Pancreas (tissue), 10 donors: ENCODE results near the gene ATIC. TPM values are rescaled to one million over a fixed set of nuclear protein-coding genes. Genes with fewer than 3 reads are reported as not detected.

Experiments used
- ATAC-seq, 4 donors: fragments of 200-7000 bp; cut with Tn5 transposase; one replicate each; pipeline versions ENCODE4 v1.8.0 to v1.9.1; 2020; ENCODE audit warnings: mild to moderate bottlenecking in 4 of 4, moderate library complexity in 4 of 4
- DNase-seq, 6 donors: peaks; one replicate each; pipeline ENCODE4 v3.0.0-alpha.2; 2020
- FAIRE-seq: peaks from 2 replicates; lab custom pipeline; 2012; peaks lifted over from hg19 to GRCh38; lab: Jason Lieb, UNC
- H3K27ac ChIP-seq, 4 donors: fragments of 200-600 bp; sonication (generic); 1 replicate in 3 of 4; 2 replicates in 1 of 4; pipeline versions ENCODE4 v1.5.0 to v1.8.0; 2020
- H3K27me3 ChIP-seq, 4 donors: fragments of 200-600 bp; one replicate each; pipeline ENCODE4 v1.8.0; 2021
- H3K36me3 ChIP-seq, 3 donors: fragments of 200-600 bp; sonication (generic) in 1 of 3; one replicate each; pipeline versions ENCODE4 v1.5.0 to v1.8.0; 2020 to 2021
- H3K4me1 ChIP-seq, 3 donors: fragments of 200-600 bp; one replicate each; pipeline ENCODE4 v1.8.0; 2021
- H3K4me3 ChIP-seq, 4 donors: fragments of 200-600 bp; sonication (generic) in 2 of 4; one replicate each; pipeline versions ENCODE4 v1.5.0 to v1.8.0; 2020 to 2021
- H3K9me3 ChIP-seq, 4 donors: fragments of 200-600 bp; one replicate each; pipeline ENCODE4 v1.8.0; 2021
- WGBS, 2 donors: extraction: QIAGEN DNeasy Blood & Tissue Kit; methylation state at CpG; one replicate each; pipeline ENCODE4 v1.1.7; 2013; 5-methylcytosine and 5-hydroxymethylcytosine counted together
- intact Hi-C, 3 donors: fragments of 100-400 bp; cut with DNase I; formaldehyde crosslinking; loops; one replicate each; pipeline versions ENCODE4 v1.11.1 to v1.14.2; 2022
- polyA plus RNA-seq, 2 donors: library from polyadenylated mRNA; stranded (reverse); fragments of 200-250 nt; gene quantifications; one replicate each; pipeline ENCODE4 v1.2.3, GENCODE V29; 2013
- total RNA-seq, 6 donors: library from RNA; stranded (reverse); fragmentation: NEBNext Ultra II Directional in 4 of 6; extraction: Animal tissue kit (Norgen Biotek cat#: 25700) in 4 of 6; gene quantifications; one replicate each; pipeline versions ENCODE4 v1.2.1 to v1.2.4, GENCODE V29; 2021 to 2023
- TF ChIP-seq, protein P1 (sequence below), 4 donors: fragments of 200-600 bp; sonication (generic) in 3 of 4; IDR thresholded peaks; one replicate each; pipeline versions ENCODE4 v1.5.0 to v1.8.0; 2021; ENCODE audit warnings: antibody characterized with exemption in 4 of 4
- donor health status: healthy with polysubstance abuse.
- donor health status: DM: no; HTN: no; CAD: no; lungs with moderate emphysema.
- donor health status: DM: no; HTN: no; CAD: no.
- donor health status: control.
- donor health status: control.
- donor health status: Bipolar disorder and iron deficiency.
- donor health status: DM: yes; HTN: yes; CAD: no.
- donor health status: DM: no; HTN: no; CAD: no.
- donor health status: DM: no; HTN: no; CAD: no.
- donor health status: DM: yes; HTN: yes; CAD: no.

ATIC gene
- total and polyA plus RNA-seq, 8 donors: 38.6 to 73.2 (median 45.6) TPM

DNA sequence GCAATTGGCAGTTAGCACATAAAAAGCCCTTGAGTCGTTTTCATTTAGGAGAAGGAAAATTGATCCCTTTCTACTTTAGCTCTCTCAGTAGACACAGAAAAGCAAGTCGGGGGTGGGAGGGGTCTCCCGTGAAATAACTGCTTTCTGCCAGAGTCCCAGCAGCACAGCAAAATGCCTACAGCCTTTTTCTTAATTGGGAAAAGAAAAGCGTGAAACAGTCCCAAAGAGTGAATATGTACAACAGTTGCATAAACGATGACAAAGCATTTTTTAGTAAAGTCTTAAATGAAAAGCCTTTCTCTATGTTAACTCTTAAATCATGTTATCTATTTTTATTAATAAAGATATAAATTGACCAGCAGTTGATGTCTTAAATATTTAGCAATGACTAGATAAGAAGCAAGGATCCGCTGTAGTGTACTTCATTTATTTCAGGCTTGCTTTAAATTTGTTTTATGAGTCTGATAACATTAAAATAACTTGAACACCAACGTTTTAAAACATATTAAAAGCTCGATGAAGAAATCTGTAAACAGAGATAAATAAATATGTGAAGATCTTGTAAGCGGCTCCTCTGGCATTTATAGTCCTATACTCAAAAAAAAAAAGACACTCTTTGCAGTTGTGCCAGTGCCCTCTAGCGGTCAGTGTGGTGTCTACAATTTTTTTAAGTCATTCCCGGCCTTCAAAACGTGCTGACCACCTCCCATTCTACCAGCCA, 42.3 kb upstream of the ATIC start:
- 9 to 14% methylated on average over 12 of the region's 12 CpGs for WGBS, 2 donors
- DNase-seq (peak in 5 of 6 donors; percentile 31 to 59 (median 36)), FAIRE-seq (peak; percentile 91), ATAC-seq (peak; percentile 70 to 90 (median 83))
- H3K4me1 ChIP-seq: no peaks in the 10 kb centered on the region
- H3K27me3 ChIP-seq: no peaks in the 10 kb centered on the region
- H3K4me3 ChIP-seq: no peak overlapping the region
- H3K36me3 ChIP-seq: no peaks in the 10 kb centered on the region
- H3K27ac ChIP-seq: no peak overlapping the region
- TF ChIP-seq, protein P1, sequence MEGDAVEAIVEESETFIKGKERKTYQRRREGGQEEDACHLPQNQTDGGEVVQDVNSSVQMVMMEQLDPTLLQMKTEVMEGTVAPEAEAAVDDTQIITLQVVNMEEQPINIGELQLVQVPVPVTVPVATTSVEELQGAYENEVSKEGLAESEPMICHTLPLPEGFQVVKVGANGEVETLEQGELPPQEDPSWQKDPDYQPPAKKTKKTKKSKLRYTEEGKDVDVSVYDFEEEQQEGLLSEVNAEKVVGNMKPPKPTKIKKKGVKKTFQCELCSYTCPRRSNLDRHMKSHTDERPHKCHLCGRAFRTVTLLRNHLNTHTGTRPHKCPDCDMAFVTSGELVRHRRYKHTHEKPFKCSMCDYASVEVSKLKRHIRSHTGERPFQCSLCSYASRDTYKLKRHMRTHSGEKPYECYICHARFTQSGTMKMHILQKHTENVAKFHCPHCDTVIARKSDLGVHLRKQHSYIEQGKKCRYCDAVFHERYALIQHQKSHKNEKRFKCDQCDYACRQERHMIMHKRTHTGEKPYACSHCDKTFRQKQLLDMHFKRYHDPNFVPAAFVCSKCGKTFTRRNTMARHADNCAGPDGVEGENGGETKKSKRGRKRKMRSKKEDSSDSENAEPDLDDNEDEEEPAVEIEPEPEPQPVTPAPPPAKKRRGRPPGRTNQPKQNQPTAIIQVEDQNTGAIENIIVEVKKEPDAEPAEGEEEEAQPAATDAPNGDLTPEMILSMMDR (IDR thresholded peaks at IDR 0.05): peak; percentile 55 to 86 (median 70)
- no peaks in the 10 kb centered on the region for H3K9me3 ChIP-seq
- intact Hi-C loops: no loop called here

DNA sequence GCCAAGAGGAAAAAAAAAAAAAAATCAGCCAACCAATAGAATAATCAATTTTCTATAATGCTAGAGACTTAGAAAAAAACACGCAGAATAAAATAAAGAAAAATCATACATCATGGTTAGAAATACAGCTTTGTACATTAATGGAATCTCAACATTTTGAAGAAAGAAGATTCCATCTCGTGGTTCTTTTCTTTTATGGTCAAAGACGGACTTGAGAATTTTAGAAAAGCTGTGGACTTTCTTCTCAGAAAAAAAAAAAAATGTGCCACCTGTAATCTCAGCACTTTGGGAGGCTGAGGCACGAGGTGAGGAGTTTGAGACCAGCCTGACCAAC, 41.8 kb upstream of the ATIC start:
- TF ChIP-seq, protein P1 (IDR thresholded peaks at IDR 0.05): no peak
- intact Hi-C loops: no loop called here
- FAIRE-seq: no peak

DNA sequence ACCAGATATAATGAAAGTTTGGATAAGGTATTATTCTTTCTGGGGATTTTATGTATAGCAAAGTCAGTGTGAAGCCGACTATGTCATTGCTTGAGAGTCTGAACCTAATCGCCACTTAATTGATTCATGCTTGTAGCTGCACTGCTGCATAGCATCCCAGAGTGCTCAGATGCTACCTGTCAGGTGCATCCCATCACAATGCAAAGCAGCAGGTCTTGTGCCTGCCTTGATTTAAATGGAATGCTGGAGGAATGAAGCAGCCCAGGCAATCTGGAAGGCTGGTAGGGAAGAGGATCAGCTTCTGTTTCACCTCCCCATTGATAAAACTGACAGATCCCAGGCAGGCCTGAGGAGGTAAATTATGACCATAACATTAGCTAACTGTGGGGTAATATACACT, 40.4 kb upstream of the ATIC start:
- H3K4me1 ChIP-seq: no peaks in the 10 kb centered on the region
- no peak overlapping the region for H3K27ac ChIP-seq
- intact Hi-C loops: no loop called here
- TF ChIP-seq, protein P1 (IDR thresholded peaks at IDR 0.05): no peak
- H3K27me3 ChIP-seq: no peaks in the 10 kb centered on the region
- H3K9me3 ChIP-seq: no peaks in the 10 kb centered on the region
- no peaks in the 10 kb centered on the region for H3K36me3 ChIP-seq
- DNase-seq (no peak), ATAC-seq (no peak), FAIRE-seq (no peak)
- H3K4me3 ChIP-seq: no peak overlapping the region
- 82 to 85% methylated on average over 2 of the region's 2 CpGs for WGBS, 2 donors

More for the DNA sequence above, 41.8 kb upstream of the ATIC start:
- Histone ChIP-seq H3K27ac (no peak overlapping the region), H3K4me3 (no peak overlapping the region), H3K27me3 (no peaks in the 10 kb centered on the region), H3K36me3 (no peaks in the 10 kb centered on the region), H3K4me1 (no peaks in the 10 kb centered on the region), H3K9me3 (no peaks in the 10 kb centered on the region)
- 52 to 64% methylated on average over 4 of the region's 4 CpGs for WGBS, 2 donors
- ATAC-seq: no peak
- DNase-seq: no peak

DNA sequence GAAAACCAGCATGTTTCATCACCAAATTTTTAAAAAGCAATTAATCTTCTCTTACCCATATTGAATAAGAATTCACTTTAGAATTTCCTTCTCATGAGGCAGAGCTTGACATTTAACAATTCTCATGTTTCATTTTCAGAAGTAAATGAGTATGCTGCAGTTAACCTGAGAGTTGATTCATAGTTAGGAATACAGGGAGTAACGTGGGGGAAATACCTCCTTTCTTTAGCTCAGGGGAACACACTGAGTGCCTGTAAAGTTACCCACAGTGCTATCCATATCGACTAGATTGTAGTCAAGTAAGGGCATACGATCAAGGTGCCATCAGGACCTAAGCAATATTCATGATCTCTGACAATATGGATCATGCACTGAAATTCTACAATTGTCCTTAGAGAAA, 38.9 kb upstream of the ATIC start:
- no peak overlapping the region for H3K27ac ChIP-seq
- WGBS, 2 donors: 77 to 81% methylated on average over 3 of the region's 3 CpGs
- DNase-seq (no peak), ATAC-seq (no peak), FAIRE-seq (no peak)
- H3K36me3 ChIP-seq: no peaks in the 10 kb centered on the region
- no peaks in the 10 kb centered on the region for H3K9me3 ChIP-seq
- no peak overlapping the region for H3K4me3 ChIP-seq
- intact Hi-C loops: no loop called here
- H3K27me3 ChIP-seq: no peaks in the 10 kb centered on the region
- H3K4me1 ChIP-seq: no peaks in the 10 kb centered on the region
- TF ChIP-seq, protein P1 (IDR thresholded peaks at IDR 0.05): no peak

DNA sequence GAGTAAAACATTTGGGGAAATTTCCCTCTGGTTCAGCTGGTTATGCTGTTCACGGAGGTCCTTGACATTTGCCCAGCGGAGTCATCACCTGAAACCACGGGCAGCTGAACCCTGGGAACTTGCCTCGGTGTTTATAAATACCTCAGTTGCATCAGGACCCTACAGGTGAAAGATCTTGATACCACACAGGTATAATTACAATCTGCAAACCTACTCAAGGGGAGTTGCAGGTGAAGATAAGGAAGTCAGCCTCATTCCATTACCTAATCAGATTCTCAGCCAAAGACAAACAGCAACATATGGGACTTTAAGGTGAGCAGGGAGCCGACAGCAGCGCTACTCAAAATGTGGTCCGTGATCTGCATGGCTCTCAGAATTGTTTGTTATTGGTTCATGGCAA, 37.0 kb upstream of the ATIC start:
- ATAC-seq: peak in 1 of 4 donors; percentile 39
- TF ChIP-seq, protein P1 (IDR thresholded peaks at IDR 0.05): no peak
- H3K27ac ChIP-seq: no peak overlapping the region
- no peaks in the 10 kb centered on the region for H3K4me1 ChIP-seq
- DNase-seq: no peak
- intact Hi-C loops: no loop called here
- no peaks in the 10 kb centered on the region for H3K36me3 ChIP-seq
- H3K9me3 ChIP-seq: no peaks in the 10 kb centered on the region
- no peaks in the 10 kb centered on the region for H3K27me3 ChIP-seq
- 38 to 49% methylated on average over 7 of the region's 7 CpGs for WGBS, 2 donors
- no peak for FAIRE-seq
- H3K4me3 ChIP-seq: no peak overlapping the region
